ENCODE measurements around the gene DNAAF2. TPM values are rescaled to one million over a fixed set of nuclear protein-coding genes. Genes with fewer than 3 reads are reported as not detected.

The DNAAF2 gene
- total and polyA plus RNA-seq, 3 experiments from 2014 or later: 17.6 to 21.7 (median 18.2) TPM

- H3K9me3 ChIP-seq (ENCODE audit: low read length): no peaks in the 10 kb centered on the region
- DNase-seq: no peak
- H3K27ac Mint-ChIP-seq: no peak overlapping the region
- POLR2A ChIA-PET: no interaction called here
- no peaks in the 10 kb centered on the region for H3K27me3 ChIP-seq (ENCODE audit: insufficient read depth, low read length, poor library complexity, severe bottlenecking)
- H3K27me3 Mint-ChIP-seq: no peaks in the 10 kb centered on the region
- H3K27ac ChIP-seq (ENCODE audit: low read depth, low read length): no peak overlapping the region
- peaks cover 0 to 23% (median 4%) of the 10 kb centered on the region in 3 donors for H3K36me3 Mint-ChIP-seq
- H3K4me1 Mint-ChIP-seq: peaks cover 3 to 19% (median 12%) of the 10 kb centered on the region in 3 donors
- H3K4me3 ChIP-seq (ENCODE audit: low read length): no peak overlapping the region
- CTCF ChIA-PET: interaction anchor here (0.6 kb wide), 1 partner anchor 147 kb away, joined by 3 read pairs; no protein-coding TSS in a partner anchor
- H3K4me3 Mint-ChIP-seq: no peak overlapping the region
- no peaks in the 10 kb centered on the region for H3K36me3 ChIP-seq (ENCODE audit: insufficient read depth, low read length)
- no peaks in the 10 kb centered on the region for H3K9me3 Mint-ChIP-seq
- H3K4me1 ChIP-seq (ENCODE audit: insufficient read depth, low read length): no peaks in the 10 kb centered on the region
Observed at GRCh38 chr14:49612251-49612650, 22.8 kb downstream of the DNAAF2 start.

GRCh38 chr14:49607583-49607982 is 27.5 kb downstream of the DNAAF2 start:
- Histone ChIP-seq H3K4me3 (ENCODE audit: low read length) (no peak overlapping the region), H3K27me3 (ENCODE audit: insufficient read depth, low read length, poor library complexity, severe bottlenecking) (no peaks in the 10 kb centered on the region), H3K36me3 (ENCODE audit: insufficient read depth, low read length) (no peaks in the 10 kb centered on the region), H3K9me3 (ENCODE audit: low read length) (no peaks in the 10 kb centered on the region), H3K27ac (ENCODE audit: low read depth, low read length) (no peak overlapping the region), H3K4me1 (ENCODE audit: insufficient read depth, low read length) (no peaks in the 10 kb centered on the region)
- DNase-seq: no peak
- no peak overlapping the region for H3K27ac Mint-ChIP-seq
- no peaks in the 10 kb centered on the region for H3K27me3 Mint-ChIP-seq
- H3K9me3 Mint-ChIP-seq: no peaks in the 10 kb centered on the region
- POLR2A ChIA-PET: interaction anchor here (0.6 kb wide), 1 partner anchor 364 kb away, joined by 3 read pairs; no protein-coding TSS in a partner anchor
- peaks cover 0 to 26% (median 5%) of the 10 kb centered on the region in 3 donors for H3K36me3 Mint-ChIP-seq
- H3K4me1 Mint-ChIP-seq: peaks cover 3 to 11% (median 10%) of the 10 kb centered on the region in 3 donors
- CTCF ChIA-PET: interaction anchor here (1.0 to 1.1 kb wide), 2 partner anchors 9 to 12 kb away, joined by 3 read pairs; partner anchors contain the start of genes LRR1 and RPL36AL
- H3K4me3 Mint-ChIP-seq: no peak overlapping the region

- Histone ChIP-seq H3K27ac (ENCODE audit: low read depth, low read length) (peak within 1 kb of the TSS; percentile 94), H3K9me3 (ENCODE audit: low read length) (no peaks in the 10 kb centered on the region), H3K4me3 (ENCODE audit: low read length) (peak within 1 kb of the TSS; percentile 99), H3K4me1 (ENCODE audit: insufficient read depth, low read length) (peaks cover 10% of the 10 kb centered on the region), H3K27me3 (ENCODE audit: insufficient read depth, low read length, poor library complexity, severe bottlenecking) (no peaks in the 10 kb centered on the region), H3K36me3 (ENCODE audit: insufficient read depth, low read length) (no peaks in the 10 kb centered on the region)
- no peaks in the 10 kb centered on the region for H3K9me3 Mint-ChIP-seq
- ChIA-PET POLR2A (interaction anchor here (0.6 to 2.8 kb wide), 10 partner anchors 11 to 517 kb away, joined by 3 to 50 read pairs (median 5); partner anchors contain the start of genes DNAAF2, MGAT2, RPL36AL and RPS29), CTCF (interaction anchor here (1.0 to 3.5 kb wide), 9 partner anchors 9 to 264 kb away, joined by 3 to 28 read pairs (median 5); partner anchors contain the start of genes DNAAF2, KLHDC2, MGAT2 and RPL36AL)
- H3K4me3 Mint-ChIP-seq: peak within 1 kb of the TSS; percentile 93 to 100 (median 97)
- H3K27me3 Mint-ChIP-seq: no peaks in the 10 kb centered on the region
- peak; percentile 77 to 91 (median 88) for DNase-seq
- H3K4me1 Mint-ChIP-seq: peaks cover 23 to 50% (median 36%) of the 10 kb centered on the region in 3 donors
- H3K27ac Mint-ChIP-seq: peak within 1 kb of the TSS; percentile 94 to 99 (median 97)
- peaks cover 0 to 28% (median 0%) of the 10 kb centered on the region in 3 donors for H3K36me3 Mint-ChIP-seq
Observed at GRCh38 chr14:49598485-49599300, 36.4 kb downstream of the DNAAF2 start, which contains the start of gene LRR1. LRR1 (plus strand) TSS chr14:49598940; CDS start chr14:49599021, 81 bp downstream.

GRCh38 chr14:49598189-49598484 is 36.9 kb downstream of the DNAAF2 start:
- H3K36me3 Mint-ChIP-seq: peaks cover 0 to 27% (median 0%) of the 10 kb centered on the region in 3 donors

GRCh38 chr14:49594347-49595091 is 40.5 kb downstream of the DNAAF2 start:
- H3K9me3 ChIP-seq (ENCODE audit: low read length): no peaks in the 10 kb centered on the region
- no peak overlapping the region for H3K27ac ChIP-seq (ENCODE audit: low read depth, low read length)
- no peak overlapping the region for H3K4me3 ChIP-seq (ENCODE audit: low read length)
- H3K27me3 Mint-ChIP-seq: no peaks in the 10 kb centered on the region
- no peaks in the 10 kb centered on the region for H3K9me3 Mint-ChIP-seq
- H3K36me3 ChIP-seq (ENCODE audit: insufficient read depth, low read length): no peaks in the 10 kb centered on the region
- no peaks in the 10 kb centered on the region for H3K27me3 ChIP-seq (ENCODE audit: insufficient read depth, low read length, poor library complexity, severe bottlenecking)
- H3K4me3 Mint-ChIP-seq: peak overlapping the region in 2 of 7 donors; percentile 37 to 83
- H3K27ac Mint-ChIP-seq: peak overlapping the region in 1 of 8 donors; percentile 67
- peaks cover 0 to 16% (median 0%) of the 10 kb centered on the region in 3 donors for H3K36me3 Mint-ChIP-seq
- peaks cover 7% of the 10 kb centered on the region for H3K4me1 ChIP-seq (ENCODE audit: insufficient read depth, low read length)
- ChIA-PET POLR2A (no interaction called here), CTCF (interaction anchor here (1.0 to 2.3 kb wide), 4 partner anchors 8 to 57 kb away, joined by 3 to 13 read pairs (median 5); partner anchors contain the start of genes MGAT2, RPL36AL and RPS29)
- no peak for DNase-seq
- peaks cover 13 to 32% (median 23%) of the 10 kb centered on the region in 3 donors for H3K4me1 Mint-ChIP-seq

More at GRCh38 chr14:49598189-49598484, 36.9 kb downstream of the DNAAF2 start:
- Histone ChIP-seq H3K36me3 (ENCODE audit: insufficient read depth, low read length) (no peaks in the 10 kb centered on the region), H3K27me3 (ENCODE audit: insufficient read depth, low read length, poor library complexity, severe bottlenecking) (no peaks in the 10 kb centered on the region), H3K27ac (ENCODE audit: low read depth, low read length) (peak overlapping the region; percentile 94), H3K9me3 (ENCODE audit: low read length) (no peaks in the 10 kb centered on the region), H3K4me3 (ENCODE audit: low read length) (peak overlapping the region; percentile 99), H3K4me1 (ENCODE audit: insufficient read depth, low read length) (peaks cover 10% of the 10 kb centered on the region)
- H3K4me3 Mint-ChIP-seq: peak overlapping the region; percentile 93 to 100 (median 97)
- H3K4me1 Mint-ChIP-seq: peaks cover 23 to 50% (median 36%) of the 10 kb centered on the region in 3 donors
- CTCF ChIA-PET: interaction anchor here (1.0 to 3.5 kb wide), 6 partner anchors 8 to 264 kb away, joined by 3 to 28 read pairs (median 13); partner anchors contain the start of genes DNAAF2, MGAT2, RPL36AL and RPS29
- H3K27me3 Mint-ChIP-seq: no peaks in the 10 kb centered on the region
- no peaks in the 10 kb centered on the region for H3K9me3 Mint-ChIP-seq
- POLR2A ChIA-PET: interaction anchor here (1.9 to 2.8 kb wide), 3 partner anchors 12 to 36 kb away, joined by 12 to 50 read pairs (median 46); partner anchors contain the start of genes DNAAF2, MGAT2, RPL36AL and RPS29
- H3K27ac Mint-ChIP-seq: peak overlapping the region; percentile 94 to 99 (median 97)
- DNase-seq: no peak

GRCh38 chr14:49593016-49593415 is 42.0 kb downstream of the DNAAF2 start:
- no peak overlapping the region for H3K27ac Mint-ChIP-seq
- no peaks in the 10 kb centered on the region for H3K27me3 Mint-ChIP-seq
- H3K4me3 Mint-ChIP-seq: no peak overlapping the region
- Histone ChIP-seq H3K4me3 (ENCODE audit: low read length) (no peak overlapping the region), H3K9me3 (ENCODE audit: low read length) (no peaks in the 10 kb centered on the region), H3K27ac (ENCODE audit: low read depth, low read length) (no peak overlapping the region), H3K27me3 (ENCODE audit: insufficient read depth, low read length, poor library complexity, severe bottlenecking) (no peaks in the 10 kb centered on the region), H3K4me1 (ENCODE audit: insufficient read depth, low read length) (peaks cover 7% of the 10 kb centered on the region), H3K36me3 (ENCODE audit: insufficient read depth, low read length) (no peaks in the 10 kb centered on the region)
- no peaks in the 10 kb centered on the region for H3K9me3 Mint-ChIP-seq
- H3K4me1 Mint-ChIP-seq: peaks cover 9 to 19% (median 16%) of the 10 kb centered on the region in 3 donors
- CTCF ChIA-PET: no interaction called here
- H3K36me3 Mint-ChIP-seq: peaks cover 0 to 2% (median 0%) of the 10 kb centered on the region in 3 donors
- POLR2A ChIA-PET: no interaction called here
- no peak for DNase-seq

GRCh38 chr14:49589387-49589786 is 45.7 kb downstream of the DNAAF2 start:
- H3K9me3 ChIP-seq (ENCODE audit: low read length): no peaks in the 10 kb centered on the region
- no peak for DNase-seq
- no peak overlapping the region for H3K27ac ChIP-seq (ENCODE audit: low read depth, low read length)
- Mint-ChIP-seq H3K27ac (no peak overlapping the region), H3K4me3 (no peak overlapping the region), H3K9me3 (peaks cover 0 to 4% (median 3%) of the 10 kb centered on the region in 5 donors), H3K36me3 (peaks cover 2 to 23% (median 7%) of the 10 kb centered on the region in 3 donors), H3K27me3 (peaks cover 0 to 9% of the 10 kb centered on the region in 2 donors), H3K4me1 (peaks cover 17 to 29% (median 19%) of the 10 kb centered on the region in 3 donors)
- CTCF ChIA-PET: interaction anchor here (0.6 to 1.1 kb wide), 2 partner anchors 9 to 1071 kb away, joined by 3 read pairs; partner anchors contain the start of gene LRR1
- peaks cover 3% of the 10 kb centered on the region for H3K4me1 ChIP-seq (ENCODE audit: insufficient read depth, low read length)
- POLR2A ChIA-PET: no interaction called here
- H3K4me3 ChIP-seq (ENCODE audit: low read length): no peak overlapping the region
- no peaks in the 10 kb centered on the region for H3K36me3 ChIP-seq (ENCODE audit: insufficient read depth, low read length)
- H3K27me3 ChIP-seq (ENCODE audit: insufficient read depth, low read length, poor library complexity, severe bottlenecking): no peaks in the 10 kb centered on the region
